Measurements from ENCODE around the gene ADAMTS6. TPM values are rescaled to one million over a fixed set of nuclear protein-coding genes. Genes with fewer than 3 reads are reported as not detected.

Gene ADAMTS6
- total and polyA plus RNA-seq, 2 experiments from 2014 or later, result 0.78 to 2.0 TPM

DNA sequence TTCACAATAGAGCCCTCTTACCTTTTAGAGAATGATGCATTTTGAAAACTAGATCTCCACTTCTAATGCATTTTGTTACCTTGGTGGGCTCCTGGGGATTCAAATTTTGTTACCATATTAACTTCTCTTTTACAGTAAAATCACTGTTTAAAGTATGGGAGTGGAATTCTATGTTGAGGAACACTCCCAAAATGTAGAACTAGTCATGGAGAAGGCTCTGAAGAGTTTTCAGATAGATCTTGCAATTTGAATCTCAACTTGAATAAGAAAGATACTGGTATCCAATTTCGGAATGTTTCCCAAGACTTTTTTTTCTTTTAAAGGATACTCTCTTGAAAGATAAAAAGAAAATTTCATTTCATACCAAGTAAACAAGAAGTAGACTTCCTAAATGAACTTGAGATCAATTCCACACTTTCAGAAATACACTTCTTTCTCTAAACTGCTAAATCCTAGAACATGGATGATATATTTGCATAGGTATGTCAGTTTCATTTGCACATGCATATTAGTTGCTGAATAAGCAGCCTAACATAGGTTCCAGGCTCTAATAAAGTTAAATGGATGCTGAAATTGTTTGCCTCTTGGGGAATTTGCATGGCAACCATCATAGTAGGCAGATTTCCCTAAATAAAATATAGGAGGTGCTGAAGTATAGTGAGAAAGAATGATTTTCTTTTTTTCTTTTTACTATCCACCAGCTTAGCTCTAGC is 205.4 kb downstream of the ADAMTS6 start:
- Histone ChIP-seq H3K9me2 (ENCODE audit: insufficient read depth) (no peaks in the 10 kb centered on the region), H3F3A (replicated peaks; ENCODE audit: low read depth) (no peaks in the 10 kb centered on the region), H3K36me3 (ENCODE audit: insufficient read depth) (no peaks in the 10 kb centered on the region), H3K4me2 (peak overlapping the region; percentile 15), H3K4me1 (ENCODE audit: insufficient read depth) (peaks cover 17% of the 10 kb centered on the region), H3K4me3 (no peak overlapping the region), H2AFZ (no peak overlapping the region), H3K79me2 (replicated peaks; ENCODE audit: insufficient read depth) (no peaks in the 10 kb centered on the region), H3K27ac (ENCODE audit: low read depth) (peak overlapping the region; percentile 15; the same call in 1 of the 2 replicates), H4K20me1 (replicated peaks; ENCODE audit: insufficient read depth) (no peaks in the 10 kb centered on the region), H3K27me3 (ENCODE audit: insufficient read depth) (no peaks in the 10 kb centered on the region)
- H3K27ac Mint-ChIP-seq, result peak overlapping the region; percentile 94
- TF ChIP-seq POLR2AphosphoS5 (IDR thresholded peaks at IDR 0.05; ENCODE audit: low read depth) (no peak), EZH2phosphoT487 (IDR thresholded peaks at IDR 0.05; ENCODE audit: unreplicated experiment) (no peak), NANOG (IDR thresholded peaks at IDR 0.05; ENCODE audit: borderline replicate concordance) (no peak), JUNB (IDR thresholded peaks at IDR 0.05; ENCODE audit: unreplicated experiment) (no peak), REST (IDR thresholded peaks at IDR 0.05; ENCODE audit: unreplicated experiment) (no peak), STAT1 (IDR thresholded peaks at IDR 0.05; ENCODE audit: unreplicated experiment) (no peak)
- TF ChIP-seq, protein P1, sequence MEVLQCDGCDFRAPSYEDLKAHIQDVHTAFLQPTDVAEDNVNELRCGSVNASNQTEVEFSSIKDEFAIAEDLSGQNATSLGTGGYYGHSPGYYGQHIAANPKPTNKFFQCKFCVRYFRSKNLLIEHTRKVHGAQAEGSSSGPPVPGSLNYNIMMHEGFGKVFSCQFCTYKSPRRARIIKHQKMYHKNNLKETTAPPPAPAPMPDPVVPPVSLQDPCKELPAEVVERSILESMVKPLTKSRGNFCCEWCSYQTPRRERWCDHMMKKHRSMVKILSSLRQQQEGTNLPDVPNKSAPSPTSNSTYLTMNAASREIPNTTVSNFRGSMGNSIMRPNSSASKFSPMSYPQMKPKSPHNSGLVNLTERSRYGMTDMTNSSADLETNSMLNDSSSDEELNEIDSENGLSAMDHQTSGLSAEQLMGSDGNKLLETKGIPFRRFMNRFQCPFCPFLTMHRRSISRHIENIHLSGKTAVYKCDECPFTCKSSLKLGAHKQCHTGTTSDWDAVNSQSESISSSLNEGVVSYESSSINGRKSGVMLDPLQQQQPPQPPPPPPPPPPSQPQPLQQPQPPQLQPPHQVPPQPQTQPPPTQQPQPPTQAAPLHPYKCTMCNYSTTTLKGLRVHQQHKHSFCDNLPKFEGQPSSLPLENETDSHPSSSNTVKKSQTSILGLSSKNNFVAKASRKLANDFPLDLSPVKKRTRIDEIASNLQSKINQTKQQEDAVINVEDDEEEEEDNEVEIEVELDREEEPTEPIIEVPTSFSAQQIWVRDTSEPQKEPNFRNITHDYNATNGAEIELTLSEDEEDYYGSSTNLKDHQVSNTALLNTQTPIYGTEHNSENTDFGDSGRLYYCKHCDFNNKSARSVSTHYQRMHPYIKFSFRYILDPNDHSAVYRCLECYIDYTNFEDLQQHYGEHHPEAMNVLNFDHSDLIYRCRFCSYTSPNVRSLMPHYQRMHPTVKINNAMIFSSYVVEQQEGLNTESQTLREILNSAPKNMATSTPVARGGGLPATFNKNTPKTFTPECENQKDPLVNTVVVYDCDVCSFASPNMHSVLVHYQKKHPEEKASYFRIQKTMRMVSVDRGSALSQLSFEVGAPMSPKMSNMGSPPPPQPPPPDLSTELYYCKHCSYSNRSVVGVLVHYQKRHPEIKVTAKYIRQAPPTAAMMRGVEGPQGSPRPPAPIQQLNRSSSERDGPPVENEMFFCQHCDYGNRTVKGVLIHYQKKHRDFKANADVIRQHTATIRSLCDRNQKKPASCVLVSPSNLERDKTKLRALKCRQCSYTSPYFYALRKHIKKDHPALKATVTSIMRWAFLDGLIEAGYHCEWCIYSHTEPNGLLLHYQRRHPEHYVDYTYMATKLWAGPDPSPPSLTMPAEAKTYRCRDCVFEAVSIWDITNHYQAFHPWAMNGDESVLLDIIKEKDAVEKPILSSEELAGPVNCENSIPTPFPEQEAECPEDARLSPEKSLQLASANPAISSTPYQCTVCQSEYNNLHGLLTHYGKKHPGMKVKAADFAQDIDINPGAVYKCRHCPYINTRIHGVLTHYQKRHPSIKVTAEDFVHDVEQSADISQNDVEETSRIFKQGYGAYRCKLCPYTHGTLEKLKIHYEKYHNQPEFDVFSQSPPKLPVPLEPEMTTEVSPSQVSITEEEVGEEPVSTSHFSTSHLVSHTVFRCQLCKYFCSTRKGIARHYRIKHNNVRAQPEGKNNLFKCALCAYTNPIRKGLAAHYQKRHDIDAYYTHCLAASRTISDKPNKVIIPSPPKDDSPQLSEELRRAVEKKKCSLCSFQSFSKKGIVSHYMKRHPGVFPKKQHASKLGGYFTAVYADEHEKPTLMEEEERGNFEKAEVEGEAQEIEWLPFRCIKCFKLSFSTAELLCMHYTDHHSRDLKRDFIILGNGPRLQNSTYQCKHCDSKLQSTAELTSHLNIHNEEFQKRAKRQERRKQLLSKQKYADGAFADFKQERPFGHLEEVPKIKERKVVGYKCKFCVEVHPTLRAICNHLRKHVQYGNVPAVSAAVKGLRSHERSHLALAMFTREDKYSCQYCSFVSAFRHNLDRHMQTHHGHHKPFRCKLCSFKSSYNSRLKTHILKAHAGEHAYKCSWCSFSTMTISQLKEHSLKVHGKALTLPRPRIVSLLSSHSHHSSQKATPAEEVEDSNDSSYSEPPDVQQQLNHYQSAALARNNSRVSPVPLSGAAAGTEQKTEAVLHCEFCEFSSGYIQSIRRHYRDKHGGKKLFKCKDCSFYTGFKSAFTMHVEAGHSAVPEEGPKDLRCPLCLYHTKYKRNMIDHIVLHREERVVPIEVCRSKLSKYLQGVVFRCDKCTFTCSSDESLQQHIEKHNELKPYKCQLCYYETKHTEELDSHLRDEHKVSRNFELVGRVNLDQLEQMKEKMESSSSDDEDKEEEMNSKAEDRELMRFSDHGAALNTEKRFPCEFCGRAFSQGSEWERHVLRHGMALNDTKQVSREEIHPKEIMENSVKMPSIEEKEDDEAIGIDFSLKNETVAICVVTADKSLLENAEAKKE (CRISPR knock-in tag; IDR thresholded peaks at IDR 0.05), result 0 out of 2 replicates have a peak, but pooled peaks have one; percentile 44
- TF ChIP-seq, protein P2, sequence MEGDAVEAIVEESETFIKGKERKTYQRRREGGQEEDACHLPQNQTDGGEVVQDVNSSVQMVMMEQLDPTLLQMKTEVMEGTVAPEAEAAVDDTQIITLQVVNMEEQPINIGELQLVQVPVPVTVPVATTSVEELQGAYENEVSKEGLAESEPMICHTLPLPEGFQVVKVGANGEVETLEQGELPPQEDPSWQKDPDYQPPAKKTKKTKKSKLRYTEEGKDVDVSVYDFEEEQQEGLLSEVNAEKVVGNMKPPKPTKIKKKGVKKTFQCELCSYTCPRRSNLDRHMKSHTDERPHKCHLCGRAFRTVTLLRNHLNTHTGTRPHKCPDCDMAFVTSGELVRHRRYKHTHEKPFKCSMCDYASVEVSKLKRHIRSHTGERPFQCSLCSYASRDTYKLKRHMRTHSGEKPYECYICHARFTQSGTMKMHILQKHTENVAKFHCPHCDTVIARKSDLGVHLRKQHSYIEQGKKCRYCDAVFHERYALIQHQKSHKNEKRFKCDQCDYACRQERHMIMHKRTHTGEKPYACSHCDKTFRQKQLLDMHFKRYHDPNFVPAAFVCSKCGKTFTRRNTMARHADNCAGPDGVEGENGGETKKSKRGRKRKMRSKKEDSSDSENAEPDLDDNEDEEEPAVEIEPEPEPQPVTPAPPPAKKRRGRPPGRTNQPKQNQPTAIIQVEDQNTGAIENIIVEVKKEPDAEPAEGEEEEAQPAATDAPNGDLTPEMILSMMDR (conservative IDR thresholded peaks at IDR 0.05; ENCODE audit: low read depth in 2 of 2), result no peak
- peaks cover 4% of the 10 kb centered on the region for H3K27me3 Mint-ChIP-seq (ENCODE audit: insufficient read depth, low read depth, poor library complexity)
- H3K9me3 Mint-ChIP-seq, result peaks cover 6% of the 10 kb centered on the region; the same call in 1 of the 3 replicates
- ATAC-seq (no peak), DNase-seq (ENCODE audit: low spot score) (peak; percentile 10)
- no peak overlapping the region for H3K4me3 Mint-ChIP-seq
- peaks cover 5% of the 10 kb centered on the region for H3K36me3 Mint-ChIP-seq (ENCODE audit: low read depth)
- H3K4me1 Mint-ChIP-seq, result peaks cover 19% of the 10 kb centered on the region

All from GM23338 (cell line).